ENCODE data around the gene TFIP11. TPM values are rescaled to one million over a fixed set of nuclear protein-coding genes. Genes with fewer than 3 reads are reported as not detected.

Gene TFIP11
- total and polyA plus RNA-seq, 10 donors, result 21.5 to 46.3 (median 41.2) TPM

GRCh38 chr22:26536056-26536761, 23.9 kb upstream of the TFIP11 start:
- H3K27ac ChIP-seq, result peak overlapping the region in 5 of 8 donors; percentile 69 to 80 (median 72)
- intact Hi-C loops (cut with DNase I; ENCODE audit: low total_unique reads), result no loop called here
- no peak overlapping the region for H3K4me3 ChIP-seq
- H3K9me3 ChIP-seq, result no peaks in the 10 kb centered on the region
- TF ChIP-seq POLR2AphosphoS5 (IDR thresholded peaks at IDR 0.05), result peak in 1 of 3 donors; percentile 41
- TF ChIP-seq, protein P1, sequence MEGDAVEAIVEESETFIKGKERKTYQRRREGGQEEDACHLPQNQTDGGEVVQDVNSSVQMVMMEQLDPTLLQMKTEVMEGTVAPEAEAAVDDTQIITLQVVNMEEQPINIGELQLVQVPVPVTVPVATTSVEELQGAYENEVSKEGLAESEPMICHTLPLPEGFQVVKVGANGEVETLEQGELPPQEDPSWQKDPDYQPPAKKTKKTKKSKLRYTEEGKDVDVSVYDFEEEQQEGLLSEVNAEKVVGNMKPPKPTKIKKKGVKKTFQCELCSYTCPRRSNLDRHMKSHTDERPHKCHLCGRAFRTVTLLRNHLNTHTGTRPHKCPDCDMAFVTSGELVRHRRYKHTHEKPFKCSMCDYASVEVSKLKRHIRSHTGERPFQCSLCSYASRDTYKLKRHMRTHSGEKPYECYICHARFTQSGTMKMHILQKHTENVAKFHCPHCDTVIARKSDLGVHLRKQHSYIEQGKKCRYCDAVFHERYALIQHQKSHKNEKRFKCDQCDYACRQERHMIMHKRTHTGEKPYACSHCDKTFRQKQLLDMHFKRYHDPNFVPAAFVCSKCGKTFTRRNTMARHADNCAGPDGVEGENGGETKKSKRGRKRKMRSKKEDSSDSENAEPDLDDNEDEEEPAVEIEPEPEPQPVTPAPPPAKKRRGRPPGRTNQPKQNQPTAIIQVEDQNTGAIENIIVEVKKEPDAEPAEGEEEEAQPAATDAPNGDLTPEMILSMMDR (IDR thresholded peaks at IDR 0.05 in 8 of 11, conservative IDR thresholded peaks at IDR 0.05 in 3 of 11), result no peak
- no peaks in the 10 kb centered on the region for H3K27me3 ChIP-seq (replicated peaks in 1 of 7)
- peaks cover 0 to 100% (median 58%) of the 10 kb centered on the region in 6 donors for H3K36me3 ChIP-seq
- H3K4me1 ChIP-seq, result peaks cover 0 to 47% (median 17%) of the 10 kb centered on the region in 6 donors
- no peak for DNase-seq
- 87 to 97% (median 91%) methylated on average over 8 to 12 of the region's 12 CpGs for WGBS, 5 donors

DNA sequence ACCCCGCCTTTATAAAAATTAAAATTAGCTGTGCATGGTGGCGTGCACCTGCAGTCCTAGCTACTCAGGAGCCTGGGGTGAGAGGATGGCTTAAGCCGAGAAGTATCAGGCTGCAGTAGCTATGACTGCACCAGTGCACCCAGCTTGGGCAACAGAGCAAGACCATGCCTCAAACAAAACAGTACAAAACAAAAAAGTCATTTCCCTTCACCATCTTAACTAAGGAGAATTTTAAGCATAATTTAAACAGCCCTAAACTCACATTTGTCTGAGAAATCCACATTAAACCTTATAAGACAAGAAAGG, 23.3 kb upstream of the TFIP11 start:
- 61 to 87% (median 74%) methylated on average over 3 of the region's 3 CpGs for WGBS, 5 donors
- Histone ChIP-seq H3K36me3 (peaks cover 0 to 100% (median 56%) of the 10 kb centered on the region in 6 donors), H3K27me3 (replicated peaks in 1 of 7) (no peaks in the 10 kb centered on the region), H3K4me1 (peaks cover 0 to 47% (median 17%) of the 10 kb centered on the region in 6 donors), H3K9me3 (no peaks in the 10 kb centered on the region), H3K27ac (peak overlapping the region in 7 of 8 donors; percentile 58 to 80 (median 70)), H3K4me3 (no peak overlapping the region)
- TF ChIP-seq POLR2A (IDR thresholded peaks at IDR 0.05) (no peak), POLR2AphosphoS5 (IDR thresholded peaks at IDR 0.05) (peak in 2 of 3 donors; percentile 12 to 40)
- DNase-seq, result no peak
- intact Hi-C loops (cut with DNase I; ENCODE audit: low total_unique reads), result no loop called here

- Histone ChIP-seq H3K9me3 (no peaks in the 10 kb centered on the region), H3K36me3 (peaks cover 0 to 100% (median 53%) of the 10 kb centered on the region in 6 donors), H3K4me1 (peaks cover 0 to 51% (median 17%) of the 10 kb centered on the region in 6 donors), H3K27ac (peak overlapping the region; percentile 39 to 80 (median 70)), H3K27me3 (replicated peaks in 1 of 7) (no peaks in the 10 kb centered on the region), H3K4me3 (no peak overlapping the region)
- DNase-seq, result no peak
- TF ChIP-seq POLR2A (IDR thresholded peaks at IDR 0.05) (no peak), POLR2AphosphoS5 (IDR thresholded peaks at IDR 0.05) (no peak)
- TF ChIP-seq, protein P1 (IDR thresholded peaks at IDR 0.05 in 8 of 11, conservative IDR thresholded peaks at IDR 0.05 in 3 of 11), result no peak
- WGBS, 5 donors, result 27 to 50% (median 41%) methylated on average over 13 of the region's 13 CpGs
- intact Hi-C loops (cut with DNase I; ENCODE audit: low total_unique reads), result no loop called here
Measured at GRCh38 chr22:26534874-26535602, 22.8 kb upstream of the TFIP11 start.

DNA sequence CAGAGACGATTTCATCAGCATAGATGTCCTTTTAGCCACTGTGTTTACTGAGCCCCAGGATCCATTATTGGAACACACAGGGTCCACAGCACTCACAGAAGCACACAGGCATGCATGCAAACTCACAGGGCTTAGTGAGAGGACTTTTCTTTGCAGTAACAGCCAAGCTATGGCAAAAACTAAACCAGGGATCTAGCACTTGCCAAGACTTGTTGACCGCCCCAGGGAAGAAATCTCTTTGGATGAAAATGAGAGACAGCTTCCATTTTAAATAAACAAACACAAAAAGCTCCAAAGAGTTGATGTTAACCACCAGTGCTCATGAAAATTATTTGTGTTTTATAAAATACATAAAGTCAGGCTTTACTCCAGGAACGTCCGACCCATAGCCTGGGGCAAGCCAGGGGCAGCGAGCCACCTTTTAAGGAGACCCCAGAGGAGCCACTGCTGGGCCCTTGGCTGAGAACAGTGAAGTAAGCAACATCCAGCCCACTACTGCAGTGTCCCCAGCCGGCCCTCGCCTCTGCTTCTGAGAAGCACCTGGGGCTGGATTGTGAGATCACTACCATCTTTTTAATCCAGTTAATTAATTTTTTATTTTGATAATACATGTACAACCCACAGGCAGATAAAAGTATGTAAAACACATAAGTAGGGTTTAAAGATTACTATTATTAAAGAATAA, 22.0 kb upstream of the TFIP11 start:
- Histone ChIP-seq H3K4me3 (no peak overlapping the region), H3K27ac (peak overlapping the region in 7 of 8 donors; percentile 58 to 80 (median 70)), H3K36me3 (peaks cover 0 to 100% (median 51%) of the 10 kb centered on the region in 6 donors), H3K9me3 (no peaks in the 10 kb centered on the region), H3K4me1 (peaks cover 0 to 56% (median 17%) of the 10 kb centered on the region in 6 donors), H3K27me3 (replicated peaks in 1 of 7) (no peaks in the 10 kb centered on the region)
- TF ChIP-seq, protein P1 (IDR thresholded peaks at IDR 0.05 in 8 of 11, conservative IDR thresholded peaks at IDR 0.05 in 3 of 11), result no peak
- no peak for TF ChIP-seq POLR2A (IDR thresholded peaks at IDR 0.05)
- TF ChIP-seq POLR2AphosphoS5 (IDR thresholded peaks at IDR 0.05), result no peak
- 72 to 91% (median 88%) methylated on average over 7 of the region's 7 CpGs for WGBS, 5 donors
- intact Hi-C loops (cut with DNase I; ENCODE audit: low total_unique reads), result no loop called here
- DNase-seq, result no peak
